IMR-90 (cell line): ENCODE results near the gene ETV6. TPM values are rescaled to one million over a fixed set of nuclear protein-coding genes. Genes with fewer than 3 reads are reported as not detected.

Experiments used
- ATAC-seq: fragments of 200-7000 bp; cut with Tn5 transposase; 2 replicates; pipeline ENCODE4 v1.9.1; 2020; ENCODE audit warnings: low read depth, mild to moderate bottlenecking, moderate library complexity
- BruUV-seq: library from RNA; stranded (reverse); fragments of 400-500 nt; replicated peaks from 2 replicates; lab custom pipeline; 2021; lab: Mats Ljungman, UMichigan
- CTCF ChIA-PET: fragments of 300-600 bp; formaldehyde crosslinking; extraction: SDS; loops from one replicate; lab custom pipeline; 2021; ENCODE audit warnings: antibody characterized with exemption; lab: Yijun Ruan, JAX
- POLR2A ChIA-PET: fragments of 300-600 bp; sonication (Branson Sonifier 250); formaldehyde crosslinking; loops from one replicate; lab custom pipeline; 2022; ENCODE audit warnings: antibody characterized with exemption; ENCODE audit not compliant: unreplicated experiment; lab: Charles Lee
- DNase-seq: peaks from one replicate; pipeline ENCODE4 v3.0.0; 2013
- H2AFZ ChIP-seq: replicated peaks from 2 replicates; pipeline ENCODE3; 2013; ENCODE audit warnings: low read length, mild to moderate bottlenecking; ENCODE audit not compliant: poor library complexity
- H2AK5ac ChIP-seq: 2 replicates; pipeline ENCODE4 v1.6.1; 2013; ENCODE audit warnings: low read depth, low read length, inconsistent platforms
- H2AK9ac ChIP-seq: replicated peaks from 2 replicates; pipeline ENCODE3; 2013; ENCODE audit warnings: mild to moderate bottlenecking, low read depth, low read length, moderate library complexity; ENCODE audit not compliant: poor library complexity
- H2BK120ac ChIP-seq: 2 replicates; pipeline ENCODE4 v1.6.1; 2013; ENCODE audit warnings: low read depth, low read length, inconsistent platforms
- H2BK15ac ChIP-seq: 3 replicates; pipeline ENCODE4 v1.6.1; 2013; ENCODE audit warnings: low read depth, low read length, inconsistent platforms
- H2BK20ac ChIP-seq: 2 replicates; pipeline ENCODE4 v1.6.1; 2013; ENCODE audit warnings: low read depth, mild to moderate bottlenecking, inconsistent platforms, low read length, moderate library complexity
- H2BK5ac ChIP-seq: 2 replicates; pipeline ENCODE4 v1.6.1; 2013; ENCODE audit warnings: mild to moderate bottlenecking, low read depth, low read length, inconsistent platforms; ENCODE audit not compliant: poor library complexity, severe bottlenecking
- H3K14ac ChIP-seq: replicated peaks from 2 replicates; pipeline ENCODE4 v1.6.1; 2013; ENCODE audit warnings: low read depth, low read length, inconsistent platforms
- H3K18ac ChIP-seq: 2 replicates; pipeline ENCODE4 v1.6.1; 2013; ENCODE audit warnings: low read depth, low read length, control low read depth
- H3K23ac ChIP-seq: 2 replicates; pipeline ENCODE4 v1.6.1; 2013; ENCODE audit warnings: low read depth, low read length, inconsistent platforms
- H3K27ac ChIP-seq: 2 replicates; pipeline ENCODE4 v1.5.1; 2013; ENCODE audit warnings: mild to moderate bottlenecking, control low read depth, low read length; ENCODE audit not compliant: insufficient read depth
- H3K27me3 ChIP-seq: 2 replicates; pipeline ENCODE4 v1.6.1; 2013; ENCODE audit warnings: low read length; ENCODE audit not compliant: control insufficient read depth, insufficient read depth
- H3K36me3 ChIP-seq: 2 replicates; pipeline ENCODE4 v1.6.1; 2013; ENCODE audit warnings: low read length, mixed read lengths; ENCODE audit not compliant: control insufficient read depth, insufficient read depth
- H3K4ac ChIP-seq: 2 replicates; pipeline ENCODE4 v1.6.1; 2013; ENCODE audit warnings: low read depth, low read length, inconsistent platforms
- H3K4me1 ChIP-seq: 2 replicates; pipeline ENCODE4 v1.6.1; 2013; ENCODE audit warnings: low read length, mixed read lengths; ENCODE audit not compliant: control insufficient read depth, insufficient read depth
- H3K4me2 ChIP-seq: 2 replicates; pipeline ENCODE4 v1.6.1; 2013; ENCODE audit warnings: low read depth, mild to moderate bottlenecking, control low read depth, low read length, moderate library complexity
- H3K4me3 ChIP-seq: 2 replicates; pipeline ENCODE4 v1.5.1; 2013; ENCODE audit warnings: low read depth, mild to moderate bottlenecking, control low read depth, low read length, moderate library complexity; ENCODE audit not compliant: insufficient read depth
- H3K56ac ChIP-seq: 2 replicates; pipeline ENCODE4 v1.6.1; 2013; ENCODE audit warnings: low read length, inconsistent platforms; ENCODE audit not compliant: insufficient read depth; ENCODE audit errors: extremely low read depth
- H3K79me1 ChIP-seq, 2 experiments: 2 replicates each; pipeline ENCODE4 v1.6.1; 2013; ENCODE audit warnings: low read length in 2 of 2, inconsistent platforms in 1 of 2, low read depth in 1 of 2
- H3K9ac ChIP-seq: 2 replicates; pipeline ENCODE4 v1.6.1; 2013; ENCODE audit warnings: low read depth, low read length, control low read depth
- H3K9me1 ChIP-seq: 2 replicates; pipeline ENCODE4 v1.6.1; 2013; ENCODE audit warnings: low read length, inconsistent platforms; ENCODE audit not compliant: insufficient read depth
- H3K9me3 ChIP-seq: 2 replicates; pipeline ENCODE4 v1.6.1; 2013; ENCODE audit warnings: low read length; ENCODE audit not compliant: control insufficient read depth, insufficient read depth
- H4K20me1 ChIP-seq: 2 replicates; pipeline ENCODE4 v1.6.1; 2013; ENCODE audit warnings: low read length, inconsistent platforms; ENCODE audit not compliant: insufficient read depth
- H4K5ac ChIP-seq: 2 replicates; pipeline ENCODE4 v1.6.1; 2013; ENCODE audit warnings: mild to moderate bottlenecking, low read depth, low read length, control low read depth
- H4K8ac ChIP-seq, 2 experiments: 2 replicates each; pipeline ENCODE4 v1.6.1; 2013; ENCODE audit warnings: low read depth in 2 of 2, low read length in 2 of 2, control low read depth in 1 of 2, inconsistent platforms in 1 of 2
- H4K91ac ChIP-seq: 2 replicates; pipeline ENCODE4 v1.6.1; 2013; ENCODE audit warnings: low read depth, low read length, inconsistent platforms; ENCODE audit not compliant: insufficient read depth
- BHLHE40 ChIP-seq: fragments of 150-350 bp; IDR thresholded peaks from 2 replicates; pipeline ENCODE4 v1.6.1; 2016; ENCODE audit warnings: mild to moderate bottlenecking, low read depth, low read length
- CEBPB ChIP-seq: IDR thresholded peaks from 2 replicates; pipeline ENCODE4 v1.6.1; 2012; ENCODE audit warnings: low read depth, low read length, improper control_type of control experiment
- FOS ChIP-seq: fragments of 150-350 bp; IDR thresholded peaks from 2 replicates; pipeline ENCODE4 v1.6.1; 2016; ENCODE audit warnings: low read depth, low read length
- MAFK ChIP-seq: IDR thresholded peaks from 2 replicates; pipeline ENCODE4 v1.6.1; 2012; ENCODE audit warnings: low read depth, low read length, improper control_type of control experiment
- MAZ ChIP-seq: IDR thresholded peaks from 2 replicates; pipeline ENCODE4 v1.6.1; 2012; ENCODE audit warnings: low read depth, mild to moderate bottlenecking, low read length, improper control_type of control experiment, moderate library complexity, borderline replicate concordance
- NFE2L2 ChIP-seq: fragments of 150-350 bp; IDR thresholded peaks from 2 replicates; pipeline ENCODE4 v1.6.1; 2016; ENCODE audit warnings: low read depth, mild to moderate bottlenecking, low read length
- POLR2A ChIP-seq: IDR thresholded peaks from 2 replicates; pipeline ENCODE4 v1.6.1; 2012; ENCODE audit warnings: mild to moderate bottlenecking, low read depth, low read length
- RCOR1 ChIP-seq: IDR thresholded peaks from 2 replicates; pipeline ENCODE4 v1.6.1; 2012; ENCODE audit warnings: mild to moderate bottlenecking, low read length, improper control_type of control experiment; ENCODE audit not compliant: insufficient replicate concordance
- RFX5 ChIP-seq: IDR thresholded peaks from 2 replicates; pipeline ENCODE4 v1.8.0; 2012; ENCODE audit warnings: low read depth, mild to moderate bottlenecking, low read length, moderate library complexity
- SMC3 ChIP-seq: fragments of 150-350 bp; IDR thresholded peaks from 2 replicates; pipeline ENCODE4 v1.6.1; 2016; ENCODE audit warnings: low read depth, mild to moderate bottlenecking, antibody characterized with exemption, low read length, moderate library complexity
- WGBS, 2 experiments: methylation state at CpG; one replicate each; pipeline versions ENCODE4 v1.1.5 to v1.1.7; 2013; ENCODE audit warnings: missing lambda C conversion rate in 2 of 2; ENCODE audit not compliant: insufficient read length in 1 of 2; ENCODE audit errors: extremely low coverage in 2 of 2; 5-methylcytosine and 5-hydroxymethylcytosine counted together
- dilution Hi-C: fragments of 300-500 bp; cut with HindIII; formaldehyde crosslinking; loops from one replicate; pipeline ENCODE4 v1.14.3; 2018; ENCODE audit warnings: low sequenced_read_pairs; ENCODE audit not compliant: unreplicated experiment
- in situ Hi-C: fragments of 300-500 bp; cut with MboI; formaldehyde crosslinking; loops from 3 replicates; pipeline ENCODE4 v1.14.3; 2019; ENCODE audit warnings: low sequenced_read_pairs, inconsistent platforms, mixed read lengths
- intact Hi-C: fragments of 100-400 bp; cut with micrococcal nuclease; formaldehyde crosslinking; loops from 2 replicates; pipeline ENCODE4 v1.10.0; 2022
- polyA plus RNA-seq, 3 experiments: library from polyadenylated mRNA; depleted of rRNA; stranded (reverse); fragments of >200 nt; gene quantifications; 2 replicates each; pipeline ENCODE4 v1.2.3, GENCODE V29; 2012; ENCODE audit warnings: low replicate concordance in 1 of 3
- total RNA-seq: library from RNA; depleted of rRNA; stranded (reverse); fragments of >200 nt; gene quantifications from 2 replicates; pipeline ENCODE4 v1.2.3, GENCODE V29; 2012
- TF ChIP-seq, protein P1 (sequence below): fragments of 150-350 bp; IDR thresholded peaks from 2 replicates; pipeline ENCODE4 v1.6.1; 2017; ENCODE audit warnings: mild to moderate bottlenecking, antibody characterized with exemption, low read length, low read depth
- TF ChIP-seq, protein P2 (sequence below): fragments of 150-350 bp; IDR thresholded peaks from 2 replicates; pipeline ENCODE4 v1.6.1; 2016; ENCODE audit warnings: low read depth, mild to moderate bottlenecking, low read length, moderate library complexity, borderline replicate concordance
- TF ChIP-seq, protein P3 (sequence below): conservative IDR thresholded peaks from 2 replicates; pipeline ENCODE4 v1.5.1; 2012; ENCODE audit warnings: mild to moderate bottlenecking, low read depth, low read length, improper control_type of control experiment

ETV6 gene
- total and polyA plus RNA-seq, 2 of the 4 experiments (the other 2 are of a cell fraction) = 8.4 to 9.9 TPM

DNA sequence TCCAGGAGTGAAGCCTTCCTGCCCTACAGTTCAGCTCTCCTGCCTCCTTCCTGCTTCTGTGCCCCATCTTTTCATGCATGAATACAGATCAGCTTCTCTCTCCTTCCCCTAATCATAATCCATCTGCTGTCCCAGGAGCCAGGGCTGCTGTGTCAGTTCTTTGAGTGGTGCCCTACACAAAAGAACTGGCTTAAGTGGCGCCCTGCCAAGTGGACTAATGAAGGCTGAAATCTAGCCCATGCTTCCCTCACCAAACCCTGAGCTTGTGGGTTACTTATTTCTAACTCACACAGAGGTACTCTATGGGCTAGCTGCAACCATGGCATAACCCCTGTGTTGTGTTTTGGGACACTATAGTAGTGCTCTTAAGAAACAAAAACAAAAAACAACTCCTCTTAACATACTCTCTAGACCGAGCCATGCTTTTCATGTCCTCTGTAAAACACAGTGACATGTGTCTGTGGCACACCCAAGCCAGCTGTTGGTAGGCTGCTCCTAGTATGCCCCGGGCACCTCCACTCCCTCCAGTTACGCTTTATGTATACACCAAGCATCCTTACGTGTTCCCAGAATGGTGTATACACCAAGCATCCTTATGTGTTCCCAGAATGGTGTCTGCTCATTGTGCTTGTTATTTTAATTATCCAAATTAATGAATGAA lies 19.3 kb upstream of the ETV6 start:
- H3K14ac ChIP-seq = no peak overlapping the region
- H3K36me3 ChIP-seq = no peaks in the 10 kb centered on the region
- H2BK120ac ChIP-seq = no peak overlapping the region
- H3K18ac ChIP-seq = no peak overlapping the region
- no peak overlapping the region for H2BK5ac ChIP-seq
- no peak overlapping the region for H3K27ac ChIP-seq
- no peak overlapping the region for H3K4me2 ChIP-seq
- H3K9ac ChIP-seq = no peak overlapping the region
- no peak overlapping the region for H4K91ac ChIP-seq
- H3K4me3 ChIP-seq = no peak overlapping the region
- no peaks in the 10 kb centered on the region for H4K20me1 ChIP-seq
- dilution Hi-C loops (no loop called here), intact Hi-C loops (loop anchor here (5.0 kb wide), 1 partner anchor 33 kb away; no protein-coding TSS in a partner anchor), in situ Hi-C loops (no loop called here)
- no peak overlapping the region for H2BK20ac ChIP-seq
- H3K23ac ChIP-seq = no peak overlapping the region
- DNase-seq = no peak
- no peak overlapping the region for H3K4ac ChIP-seq
- no peak overlapping the region for H2AK5ac ChIP-seq
- no peaks in the 10 kb centered on the region for H3K79me1 ChIP-seq
- no peak overlapping the region for H3K56ac ChIP-seq
- no peak overlapping the region for H4K8ac ChIP-seq
- H2AFZ ChIP-seq = no peak overlapping the region
- no peaks in the 10 kb centered on the region for H3K27me3 ChIP-seq
- ATAC-seq = no peak
- H2BK15ac ChIP-seq = no peak overlapping the region
- ChIA-PET CTCF (interaction anchor here (0.6 kb wide), 1 partner anchor 1535 kb away, joined by 3 read pairs; no protein-coding TSS in a partner anchor), POLR2A (no interaction called here)
- no peaks in the 10 kb centered on the region for H3K9me3 ChIP-seq
- no peak overlapping the region for H4K5ac ChIP-seq
- peak overlapping the region; percentile 17 for H2AK9ac ChIP-seq
- BruUV-seq = no TSS peak
- H3K4me1 ChIP-seq = no peaks in the 10 kb centered on the region
- no peaks in the 10 kb centered on the region for H3K9me1 ChIP-seq
- TF ChIP-seq RCOR1 (no peak), FOS (no peak), CEBPB (no peak), BHLHE40 (no peak), RFX5 (no peak), NFE2L2 (no peak), MAFK (no peak), SMC3 (no peak), MAZ (no peak), POLR2A (no peak)
- TF ChIP-seq, protein P1, sequence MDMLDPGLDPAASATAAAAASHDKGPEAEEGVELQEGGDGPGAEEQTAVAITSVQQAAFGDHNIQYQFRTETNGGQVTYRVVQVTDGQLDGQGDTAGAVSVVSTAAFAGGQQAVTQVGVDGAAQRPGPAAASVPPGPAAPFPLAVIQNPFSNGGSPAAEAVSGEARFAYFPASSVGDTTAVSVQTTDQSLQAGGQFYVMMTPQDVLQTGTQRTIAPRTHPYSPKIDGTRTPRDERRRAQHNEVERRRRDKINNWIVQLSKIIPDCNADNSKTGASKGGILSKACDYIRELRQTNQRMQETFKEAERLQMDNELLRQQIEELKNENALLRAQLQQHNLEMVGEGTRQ = no peak
- TF ChIP-seq, protein P2, sequence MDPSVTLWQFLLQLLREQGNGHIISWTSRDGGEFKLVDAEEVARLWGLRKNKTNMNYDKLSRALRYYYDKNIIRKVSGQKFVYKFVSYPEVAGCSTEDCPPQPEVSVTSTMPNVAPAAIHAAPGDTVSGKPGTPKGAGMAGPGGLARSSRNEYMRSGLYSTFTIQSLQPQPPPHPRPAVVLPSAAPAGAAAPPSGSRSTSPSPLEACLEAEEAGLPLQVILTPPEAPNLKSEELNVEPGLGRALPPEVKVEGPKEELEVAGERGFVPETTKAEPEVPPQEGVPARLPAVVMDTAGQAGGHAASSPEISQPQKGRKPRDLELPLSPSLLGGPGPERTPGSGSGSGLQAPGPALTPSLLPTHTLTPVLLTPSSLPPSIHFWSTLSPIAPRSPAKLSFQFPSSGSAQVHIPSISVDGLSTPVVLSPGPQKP = no peak
- TF ChIP-seq, protein P3, sequence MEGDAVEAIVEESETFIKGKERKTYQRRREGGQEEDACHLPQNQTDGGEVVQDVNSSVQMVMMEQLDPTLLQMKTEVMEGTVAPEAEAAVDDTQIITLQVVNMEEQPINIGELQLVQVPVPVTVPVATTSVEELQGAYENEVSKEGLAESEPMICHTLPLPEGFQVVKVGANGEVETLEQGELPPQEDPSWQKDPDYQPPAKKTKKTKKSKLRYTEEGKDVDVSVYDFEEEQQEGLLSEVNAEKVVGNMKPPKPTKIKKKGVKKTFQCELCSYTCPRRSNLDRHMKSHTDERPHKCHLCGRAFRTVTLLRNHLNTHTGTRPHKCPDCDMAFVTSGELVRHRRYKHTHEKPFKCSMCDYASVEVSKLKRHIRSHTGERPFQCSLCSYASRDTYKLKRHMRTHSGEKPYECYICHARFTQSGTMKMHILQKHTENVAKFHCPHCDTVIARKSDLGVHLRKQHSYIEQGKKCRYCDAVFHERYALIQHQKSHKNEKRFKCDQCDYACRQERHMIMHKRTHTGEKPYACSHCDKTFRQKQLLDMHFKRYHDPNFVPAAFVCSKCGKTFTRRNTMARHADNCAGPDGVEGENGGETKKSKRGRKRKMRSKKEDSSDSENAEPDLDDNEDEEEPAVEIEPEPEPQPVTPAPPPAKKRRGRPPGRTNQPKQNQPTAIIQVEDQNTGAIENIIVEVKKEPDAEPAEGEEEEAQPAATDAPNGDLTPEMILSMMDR = no peak
- 81% methylated on average over 2 of the region's 5 CpGs; no CpG with 5 or more reads in 1 of the 2 experiments for WGBS, 2 experiments
